SK-N-SH (cell line): ENCODE results near the gene CAPN3. TPM values are rescaled to one million over a fixed set of nuclear protein-coding genes. Genes with fewer than 3 reads are reported as not detected.

Experiments used
- CTCF ChIA-PET: fragments of 300-600, 350-600 bp; formaldehyde crosslinking; extraction: SDS; loops from one replicate; lab custom pipeline; 2021; lab: Yijun Ruan, JAX
- POLR2A ChIA-PET: fragments of 350-600 bp; sonication (Branson Sonifier 250); formaldehyde crosslinking; extraction: SDS; loops from one replicate; lab custom pipeline; 2020; ENCODE audit warnings: antibody characterized with exemption, inconsistent platforms; lab: Yijun Ruan, JAX
- DNase-seq: peaks from one replicate; pipeline ENCODE4 v3.0.0; 2012
- H2AFZ ChIP-seq: fragments of 200-600 bp; sonication (generic); 2 replicates; pipeline ENCODE4 v1.8.1; 2016; ENCODE audit warnings: antibody characterized with exemption, mild to moderate bottlenecking, low read depth
- H3F3A ChIP-seq: fragments of 200-600 bp; sonication (generic); replicated peaks from 2 replicates; pipeline ENCODE3; 2016; ENCODE audit warnings: antibody characterized with exemption, mild to moderate bottlenecking; ENCODE audit not compliant: insufficient read depth
- H3K27ac ChIP-seq, 2 experiments: fragments of 200-500 bp in 1 of 2; fragments of 200-600 bp in 1 of 2; sonication (Bioruptor generic) in 1 of 2; sonication (generic), shearing (Covaris generic) in 1 of 2; 2 replicates each; pipeline versions ENCODE4 v1.5.1 to v1.6.1; 2014 to 2016; ENCODE audit warnings: low read depth in 2 of 2, inconsistent platforms in 1 of 2, low read length in 1 of 2, mild to moderate bottlenecking in 1 of 2, mixed read lengths in 1 of 2
- H3K27me3 ChIP-seq: fragments of 200-600 bp; sonication (generic), shearing (Covaris generic); 2 replicates; pipeline ENCODE4 v1.6.1; 2016; ENCODE audit warnings: mixed run types; ENCODE audit not compliant: insufficient read depth
- H3K36me3 ChIP-seq, 2 experiments: fragments of 200-500 bp in 1 of 2; fragments of 200-600 bp in 1 of 2; sonication (Bioruptor generic) in 1 of 2; sonication (generic) in 1 of 2; replicated peaks in 1 of 2; 2 replicates each; pipeline versions ENCODE3 to v1.5.1; 2014 to 2016; ENCODE audit warnings: low read length in 1 of 2, mild to moderate bottlenecking in 1 of 2; ENCODE audit not compliant: insufficient read depth in 2 of 2, control insufficient read depth in 1 of 2
- H3K4me1 ChIP-seq, 2 experiments: fragments of 200-500 bp in 1 of 2; fragments of 200-600 bp in 1 of 2; sonication (Bioruptor generic) in 1 of 2; sonication (generic), shearing (Covaris generic) in 1 of 2; 2 replicates each; pipeline versions ENCODE4 v1.5.1 to v1.6.1; 2014 to 2016; ENCODE audit warnings: low read depth in 1 of 2, low read length in 1 of 2, mixed run types in 1 of 2; ENCODE audit not compliant: insufficient read depth in 2 of 2, control insufficient read depth in 1 of 2
- H3K4me2 ChIP-seq: fragments of 200-600 bp; sonication (generic), shearing (Covaris generic); 2 replicates; pipeline ENCODE4 v1.6.1; 2017; ENCODE audit warnings: mixed run types
- H3K4me3 ChIP-seq, 2 experiments: fragments of 200-500 bp in 1 of 2; fragments of 200-600 bp in 1 of 2; sonication (Bioruptor generic) in 1 of 2; sonication (generic), shearing (Covaris generic) in 1 of 2; 2 replicates each; pipeline versions ENCODE4 v1.5.1 to v1.8.1; 2014 to 2016; ENCODE audit warnings: low read depth in 2 of 2, inconsistent platforms in 1 of 2, low read length in 1 of 2, mild to moderate bottlenecking in 1 of 2, mixed read lengths in 1 of 2, moderate library complexity in 1 of 2
- H3K79me2 ChIP-seq: fragments of 200-600 bp; sonication (generic); 2 replicates; pipeline ENCODE4 v1.8.1; 2017; ENCODE audit warnings: mild to moderate bottlenecking; ENCODE audit not compliant: insufficient read depth
- H3K9ac ChIP-seq: fragments of 200-600 bp; sonication (generic); 2 replicates; pipeline ENCODE4 v1.6.1; 2017; ENCODE audit warnings: mixed run types
- H3K9me2 ChIP-seq: fragments of 200-600 bp; sonication (generic); 2 replicates; pipeline ENCODE4 v1.6.1; 2017; ENCODE audit warnings: mixed run types
- H3K9me3 ChIP-seq: fragments of 200-600 bp; sonication (generic); 2 replicates; pipeline ENCODE4 v1.6.1; 2017; ENCODE audit warnings: mixed run types, mild to moderate bottlenecking, moderate library complexity
- H4K20me1 ChIP-seq: fragments of 200-600 bp; sonication (generic); 2 replicates; pipeline ENCODE4 v1.6.1; 2017; ENCODE audit warnings: mild to moderate bottlenecking, mixed run types; ENCODE audit not compliant: insufficient read depth
- ELF1 ChIP-seq: IDR thresholded peaks from 2 replicates; pipeline ENCODE4 v1.4.0; 2012
- EZH2phosphoT487 ChIP-seq: fragments of 200-600 bp; sonication (generic); IDR thresholded peaks from 2 replicates; pipeline ENCODE4 v1.6.1; 2017; ENCODE audit warnings: low read depth, mixed run types, mild to moderate bottlenecking, antibody characterized with exemption, moderate library complexity, borderline replicate concordance
- FOSL2 ChIP-seq: IDR thresholded peaks from 2 replicates; pipeline ENCODE4 v1.4.0; 2012; ENCODE audit warnings: low read depth, mild to moderate bottlenecking, moderate library complexity, borderline replicate concordance
- FOXJ3 ChIP-seq: sonication (generic); formaldehyde crosslinking; IDR thresholded peaks from 2 replicates; pipeline ENCODE4 v1.5.1; 2020; ENCODE audit warnings: mild to moderate bottlenecking, missing genetic modification reagents
- IRF3 ChIP-seq: fragments of 150-350 bp; IDR thresholded peaks from 2 replicates; pipeline ENCODE4 v1.6.1; 2016; ENCODE audit warnings: mild to moderate bottlenecking, low read depth, low read length
- JUND ChIP-seq: IDR thresholded peaks from 2 replicates; pipeline ENCODE4 v1.4.0; 2012
- MAX ChIP-seq: IDR thresholded peaks from 2 replicates; pipeline ENCODE4 v1.4.0; 2012; ENCODE audit warnings: low read depth
- MEF2A ChIP-seq: IDR thresholded peaks from 2 replicates; pipeline ENCODE4 v1.4.0; 2012; ENCODE audit warnings: low read depth, borderline replicate concordance
- NFIC ChIP-seq: IDR thresholded peaks from 2 replicates; pipeline ENCODE4 v1.4.0; 2012; ENCODE audit warnings: borderline replicate concordance
- NRF1 ChIP-seq: IDR thresholded peaks from 2 replicates; pipeline ENCODE4 v1.6.1; 2012; ENCODE audit warnings: low read depth, mild to moderate bottlenecking, low read length
- RAD21 ChIP-seq: IDR thresholded peaks from 2 replicates; pipeline ENCODE4 v1.6.1; 2012; ENCODE audit warnings: mild to moderate bottlenecking, low read length
- RCOR1 ChIP-seq: fragments of 150-350 bp; IDR thresholded peaks from 2 replicates; pipeline ENCODE4 v1.6.1; 2017; ENCODE audit warnings: antibody characterized with exemption, low read length
- SMC3 ChIP-seq: IDR thresholded peaks from 2 replicates; pipeline ENCODE4 v1.6.1; 2012; ENCODE audit warnings: low read depth, low read length, improper control_type of control experiment
- TAF1 ChIP-seq: IDR thresholded peaks from 2 replicates; pipeline ENCODE4 v1.6.1; 2012; ENCODE audit warnings: low read depth, mild to moderate bottlenecking, low read length, moderate library complexity, borderline replicate concordance
- TCF12 ChIP-seq: IDR thresholded peaks from 2 replicates; pipeline ENCODE4 v1.4.0; 2012
- TEAD4 ChIP-seq: IDR thresholded peaks from 2 replicates; pipeline ENCODE4 v1.4.0; 2012; ENCODE audit warnings: mild to moderate bottlenecking, borderline replicate concordance; ENCODE audit not compliant: insufficient read depth
- USF2 ChIP-seq: fragments of 150-350 bp; IDR thresholded peaks from 2 replicates; pipeline ENCODE4 v1.6.1; 2017; ENCODE audit warnings: antibody characterized with exemption, low read length, low read depth, borderline replicate concordance
- YY1 ChIP-seq: IDR thresholded peaks from 2 replicates; pipeline ENCODE4 v1.4.0; 2012; ENCODE audit warnings: low read depth, mild to moderate bottlenecking
- ZBTB33 ChIP-seq: IDR thresholded peaks from 2 replicates; pipeline ENCODE4 v1.4.0; 2012; ENCODE audit warnings: low read depth, borderline replicate concordance
- WGBS: methylation state at CpG from one replicate; pipeline ENCODE4 v1.1.6; 2017; ENCODE audit warnings: low lambda C conversion rate; 5-methylcytosine and 5-hydroxymethylcytosine counted together
- polyA plus RNA-seq, 3 experiments: library from polyadenylated mRNA; depleted of rRNA; stranded (reverse); fragments of >200 nt; gene quantifications; 2 replicates each; pipeline ENCODE4 v1.2.3, GENCODE V29; 2012

Gene CAPN3
- polyA plus RNA-seq, 1 of the 3 experiments (the other 2 are of a cell fraction), result 1.8 TPM

GRCh38 chr15:42411884-42412283 lies 52.6 kb downstream of the CAPN3 start:
- no peak for DNase-seq
- CTCF ChIA-PET, result no interaction called here
- POLR2A ChIA-PET, result no interaction called here
- H3K79me2 ChIP-seq, result no peaks in the 10 kb centered on the region
- TF ChIP-seq TEAD4 (no peak), MEF2A (no peak), ELF1 (no peak), JUND (no peak), ZBTB33 (no peak), TAF1 (no peak), IRF3 (no peak), MAX (no peak), NRF1 (no peak), NFIC (no peak), RCOR1 (no peak), FOXJ3 (CRISPR knock-in tag) (no peak), YY1 (no peak)
- no peak overlapping the region for H3K27ac ChIP-seq
- no peaks in the 10 kb centered on the region; a peak in 1 of 4 replicates for H3K4me1 ChIP-seq
- peaks cover 8% of the 10 kb centered on the region for H3F3A ChIP-seq
- no peak overlapping the region for H3K9ac ChIP-seq
- H4K20me1 ChIP-seq, result no peaks in the 10 kb centered on the region
- H2AFZ ChIP-seq, result no peak overlapping the region
- peaks cover 32 to 40% of the 10 kb centered on the region in 2 experiments for H3K36me3 ChIP-seq
- H3K27me3 ChIP-seq, result no peaks in the 10 kb centered on the region
- H3K9me3 ChIP-seq, result no peaks in the 10 kb centered on the region
- H3K4me3 ChIP-seq, result no peak overlapping the region
- WGBS, result 98% methylated on average over 5 of the region's 7 CpGs
- no peak overlapping the region for H3K4me2 ChIP-seq
- H3K9me2 ChIP-seq, result no peaks in the 10 kb centered on the region

GRCh38 chr15:42413920-42414319 lies 54.6 kb downstream of the CAPN3 start:
- Histone ChIP-seq H3K9ac (no peak overlapping the region), H2AFZ (no peak overlapping the region), H3K9me2 (no peaks in the 10 kb centered on the region), H3K4me1 (no peaks in the 10 kb centered on the region), H3K9me3 (no peaks in the 10 kb centered on the region), H3K4me3 (no peak overlapping the region), H3K36me3 (peaks cover 47 to 54% of the 10 kb centered on the region in 2 experiments), H3K4me2 (no peak overlapping the region), H3F3A (peaks cover 12% of the 10 kb centered on the region), H3K27me3 (no peaks in the 10 kb centered on the region), H3K79me2 (no peaks in the 10 kb centered on the region), H4K20me1 (no peaks in the 10 kb centered on the region), H3K27ac (peak overlapping the region in 1 of 2 experiments; percentile 32; a peak in 1 of 4 replicates)
- TF ChIP-seq SMC3 (no peak), ELF1 (no peak), TCF12 (no peak), USF2 (no peak), RAD21 (no peak), FOXJ3 (CRISPR knock-in tag) (no peak), FOSL2 (no peak), MEF2A (no peak), EZH2phosphoT487 (no peak), YY1 (no peak)
- 79% methylated on average over 2 of the region's 2 CpGs for WGBS
- ChIA-PET POLR2A (no interaction called here), CTCF (interaction anchor here (1.0 kb wide), 1 partner anchor 29 kb away, joined by 3 read pairs; no protein-coding TSS in a partner anchor)
- no peak for DNase-seq
